Erythroblast (primary cell): ENCODE results near the gene B4GALNT3.

Experiments used
- GATA1 ChIP-seq: IDR thresholded peaks from 2 replicates; pipeline ENCODE4 v1.6.1; 2011; ENCODE audit warnings: low read depth, mild to moderate bottlenecking, control low read depth, low read length, moderate library complexity
- POLR2A ChIP-seq: IDR thresholded peaks from 2 replicates; pipeline ENCODE4 v1.6.1; 2011; ENCODE audit warnings: mild to moderate bottlenecking, low read length

GRCh38 chr12:447141-447540 lies 12.6 kb upstream of the B4GALNT3 start:
- TF ChIP-seq POLR2A (no peak), GATA1 (no peak)
